Body of pancreas (tissue), 4 donors: ENCODE results near the gene GRID1. TPM values are rescaled to one million over a fixed set of nuclear protein-coding genes. Genes with fewer than 3 reads are reported as not detected.
A peak's percentile ranks its signal among the peaks of the same experiment; 100 is the strongest.

ENCODE experiments used
- ATAC-seq: fragments of 150-250 bp; one replicate; pipeline ENCODE4 v1.9.1; 2016
- DNase-seq, 4 donors: peaks; one replicate each; pipeline ENCODE4 v3.0.0-alpha.2; 2019
- H3K27ac ChIP-seq, 4 donors: fragments of 200-600 bp; sonication (generic); 1 replicate in 3 of 4; 2 replicates in 1 of 4; pipeline versions ENCODE4 v1.5.1 to v1.6.1; 2016 to 2019; ENCODE audit warnings: mild to moderate bottlenecking in 1 of 4, mixed read lengths in 1 of 4, moderate library complexity in 1 of 4
- H3K27me3 ChIP-seq, 2 donors: fragments of 200-600 bp; sonication (generic); one replicate each; pipeline ENCODE4 v1.6.0; 2016; ENCODE audit warnings: mild to moderate bottlenecking in 1 of 2
- H3K36me3 ChIP-seq, 2 donors: fragments of 200-600 bp; sonication (generic); replicated peaks in 1 of 2; 2 replicates each; pipeline ENCODE4 v1.5.1; 2016; ENCODE audit warnings: low read depth in 2 of 2; ENCODE audit not compliant: insufficient read depth in 1 of 2
- H3K4me1 ChIP-seq: fragments of 200-600 bp; sonication (generic); one replicate; pipeline ENCODE4 v1.6.0; 2016
- H3K4me3 ChIP-seq, 2 donors: fragments of 200-600 bp; sonication (generic); 1 replicate in 1 of 2; 2 replicates in 1 of 2; pipeline ENCODE4 v1.5.1; 2016 to 2019
- H3K9me3 ChIP-seq, 3 donors: fragments of 200-600 bp; sonication (generic); 1 replicate in 2 of 3; 2 replicates in 1 of 3; pipeline ENCODE4 v1.5.1; 2016
- CTCF ChIP-seq, 7 experiments: fragments of 450-650 bp in 4 of 7; fragments of 200-600 bp in 3 of 7; sonication (generic) in 3 of 7; IDR thresholded peaks; one replicate each; pipeline ENCODE4 v1.5.1; 2016 to 2019; ENCODE audit warnings: antibody characterized with exemption in 7 of 7
- POLR2A ChIP-seq, 3 donors: fragments of 450-650 bp; IDR thresholded peaks; one replicate each; pipeline ENCODE4 v1.6.1; 2016; ENCODE audit warnings: antibody characterized with exemption in 3 of 3, mild to moderate bottlenecking in 2 of 3
- WGBS, 2 donors: methylation state at CpG; one replicate each; pipeline ENCODE4 v1.1.5; 2017; 5-methylcytosine and 5-hydroxymethylcytosine counted together
- intact Hi-C: fragments of 100-400 bp; cut with DNase I; formaldehyde crosslinking; loops from one replicate; pipeline ENCODE4 v1.15.1; 2023
- total RNA-seq, 2 donors: library from RNA; depleted of rRNA; stranded (reverse); fragments of >200 nt; gene quantifications; one replicate each; pipeline ENCODE4 v1.1.0, GENCODE V29; 2016

The GRID1 gene
- total RNA-seq, 2 donors from 2014 or later: 1.0 to 1.6 TPM

GRCh38 chr10:86022906-86023305, 343.7 kb downstream of the GRID1 start:
- no peak overlapping the region for H3K4me3 ChIP-seq
- no peaks in the 10 kb centered on the region for H3K27me3 ChIP-seq
- 90 to 96% methylated on average over 4 of the region's 4 CpGs for WGBS, 2 donors
- no peak for TF ChIP-seq POLR2A (IDR thresholded peaks at IDR 0.05)
- TF ChIP-seq CTCF (IDR thresholded peaks at IDR 0.05): no peak
- H3K4me1 ChIP-seq: peaks cover 30% of the 10 kb centered on the region
- intact Hi-C loops: no loop called here
- ATAC-seq (no peak), DNase-seq (no peak)
- H3K27ac ChIP-seq: no peak overlapping the region
- H3K9me3 ChIP-seq: no peaks in the 10 kb centered on the region
- H3K36me3 ChIP-seq: no peaks in the 10 kb centered on the region

- no peaks in the 10 kb centered on the region for H3K27me3 ChIP-seq
- DNase-seq: peak in 2 of 4 donors; percentile 14 to 18
- no peaks in the 10 kb centered on the region for H3K36me3 ChIP-seq
- ATAC-seq: no peak
- H3K9me3 ChIP-seq: no peaks in the 10 kb centered on the region
- TF ChIP-seq CTCF (IDR thresholded peaks at IDR 0.05): no peak
- TF ChIP-seq POLR2A (IDR thresholded peaks at IDR 0.05): no peak
- H3K4me3 ChIP-seq: no peak overlapping the region
- 33 to 64% methylated on average over 1 to 5 of the region's 5 CpGs for WGBS, 2 donors
- intact Hi-C loops: no loop called here
- H3K4me1 ChIP-seq: peaks cover 36% of the 10 kb centered on the region
- H3K27ac ChIP-seq: no peak overlapping the region
These were observed 346.5 kb downstream of the GRID1 start for GRCh38 chr10:86020134-86020533.

- TF ChIP-seq POLR2A (IDR thresholded peaks at IDR 0.05) (no peak), CTCF (IDR thresholded peaks at IDR 0.05) (no peak)
- H3K4me1 ChIP-seq: peaks cover 36% of the 10 kb centered on the region
- no peaks in the 10 kb centered on the region for H3K36me3 ChIP-seq
- H3K9me3 ChIP-seq: no peaks in the 10 kb centered on the region
- H3K4me3 ChIP-seq: no peak overlapping the region
- WGBS, 2 donors: 86 to 100% methylated on average over 3 to 4 of the region's 4 CpGs
- peak overlapping the region in 2 of 4 donors; percentile 67 to 75 for H3K27ac ChIP-seq
- no peak for ATAC-seq
- no peaks in the 10 kb centered on the region for H3K27me3 ChIP-seq
- DNase-seq: no peak
- intact Hi-C loops: no loop called here
These were observed 347.5 kb downstream of the GRID1 start for GRCh38 chr10:86019141-86019540.

GRCh38 chr10:86018735-86019058, 347.9 kb downstream of the GRID1 start:
- TF ChIP-seq CTCF (IDR thresholded peaks at IDR 0.05) (no peak), POLR2A (IDR thresholded peaks at IDR 0.05) (no peak)
- ATAC-seq: no peak
- no peak for DNase-seq
- no peaks in the 10 kb centered on the region for H3K36me3 ChIP-seq
- H3K27ac ChIP-seq: peak overlapping the region; percentile 67 to 75 (median 68)
- H3K4me1 ChIP-seq: peaks cover 36% of the 10 kb centered on the region
- intact Hi-C loops: no loop called here
- H3K4me3 ChIP-seq: no peak overlapping the region
- WGBS, 2 donors: 82% methylated on average over 1 of the region's 1 CpG; no CpG with 5 or more reads in 1 of the 2 donors
- no peaks in the 10 kb centered on the region for H3K9me3 ChIP-seq
- H3K27me3 ChIP-seq: no peaks in the 10 kb centered on the region
